ENCODE data around the gene CNTN5.

The CNTN5 gene

DNA sequence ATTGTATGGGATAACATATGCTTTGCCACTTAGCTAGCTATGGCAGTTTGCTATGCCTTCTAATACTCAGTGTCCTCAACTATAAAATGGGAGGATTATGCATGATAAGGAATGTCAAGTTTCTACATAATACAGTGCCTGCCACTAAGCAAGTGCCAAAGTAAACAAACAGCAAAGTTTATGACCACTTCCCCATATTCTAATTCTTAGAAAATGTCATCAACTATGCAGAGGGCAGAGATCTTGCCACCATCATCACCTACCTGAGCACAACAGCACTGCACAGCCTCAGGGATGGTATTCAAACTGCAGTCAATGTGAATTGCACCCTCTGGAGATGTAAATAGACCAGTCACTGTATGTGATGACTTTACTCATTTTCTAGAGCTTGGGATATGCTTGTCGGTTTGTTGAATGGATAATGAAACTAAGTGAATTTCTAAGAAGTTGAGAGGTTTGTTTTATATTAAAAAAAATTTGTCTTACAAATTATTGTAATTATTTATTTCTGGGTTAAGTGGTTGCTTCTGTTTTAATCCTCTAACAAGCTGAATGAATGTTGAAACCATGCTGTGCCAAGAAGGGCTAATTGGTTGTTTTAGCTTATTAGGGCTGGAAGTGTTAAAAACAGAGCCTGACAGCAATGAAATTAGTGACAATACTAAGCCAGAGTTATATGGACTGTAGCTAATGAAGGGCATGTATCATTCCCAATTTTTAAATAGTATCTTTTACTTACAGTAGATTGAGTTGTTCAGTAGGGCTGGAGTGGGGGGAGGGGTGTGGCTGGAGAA, 398.4 kb downstream of the CNTN5 start:
- DNase-seq: no peak

DNA sequence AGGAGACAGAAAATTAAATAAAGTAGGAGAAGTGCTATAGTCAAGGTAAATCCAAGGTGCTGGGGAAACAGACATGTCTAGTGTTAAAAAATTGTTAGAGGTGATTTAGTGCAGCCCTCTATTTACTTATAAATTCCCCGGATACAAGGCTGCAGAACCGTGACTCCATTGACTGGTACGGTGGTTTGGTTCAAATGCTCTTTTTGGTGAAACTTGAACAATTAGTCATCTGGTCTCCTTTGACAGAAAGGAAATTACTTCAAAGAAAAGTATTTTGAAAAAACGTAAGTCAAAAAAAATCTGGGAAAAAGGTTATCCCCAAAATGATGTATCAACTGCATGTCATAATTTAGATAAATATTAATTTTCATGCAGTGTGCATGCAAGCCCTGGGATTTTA, 399.2 kb downstream of the CNTN5 start:
- DNase-seq: no peak

DNA sequence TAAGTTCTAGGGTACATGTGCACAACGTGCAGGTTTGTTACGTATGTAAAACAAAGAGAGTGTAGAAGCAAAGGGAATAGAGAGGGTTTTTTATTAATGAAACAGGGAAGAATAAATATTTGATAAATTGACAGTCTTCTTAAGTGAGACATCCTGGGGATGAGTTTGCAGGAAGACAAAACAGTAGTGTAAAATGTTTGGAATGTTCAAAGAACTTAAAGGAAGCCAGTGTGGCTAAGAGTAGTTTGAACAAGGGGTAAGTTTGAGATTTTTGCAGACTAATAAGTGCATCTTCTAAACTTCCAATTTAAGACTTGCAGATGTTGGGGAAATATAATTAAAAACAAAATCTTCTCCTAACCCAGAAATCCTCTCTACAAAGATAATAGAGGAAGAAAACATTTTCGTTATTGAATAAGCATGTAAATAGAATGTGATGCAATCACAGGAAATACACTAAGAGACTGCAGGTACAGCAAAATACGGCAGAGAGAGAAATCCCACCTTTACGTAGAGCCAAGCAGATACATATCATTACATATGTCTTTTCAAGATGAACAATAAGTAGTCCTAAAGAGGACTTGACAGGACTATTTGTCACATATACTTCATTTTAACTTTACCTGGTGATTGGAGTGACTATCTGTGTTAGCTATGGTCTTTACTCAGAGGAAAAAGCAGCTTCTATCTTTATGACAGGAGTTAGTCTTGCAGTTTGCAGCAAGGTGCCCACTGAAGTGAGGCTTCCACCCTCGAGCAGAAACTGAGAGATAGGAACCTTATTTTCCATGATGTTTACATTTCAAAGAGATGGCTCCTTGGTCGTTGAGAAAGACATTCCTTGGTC, 402.1 kb downstream of the CNTN5 start:
- no peak for DNase-seq

DNA sequence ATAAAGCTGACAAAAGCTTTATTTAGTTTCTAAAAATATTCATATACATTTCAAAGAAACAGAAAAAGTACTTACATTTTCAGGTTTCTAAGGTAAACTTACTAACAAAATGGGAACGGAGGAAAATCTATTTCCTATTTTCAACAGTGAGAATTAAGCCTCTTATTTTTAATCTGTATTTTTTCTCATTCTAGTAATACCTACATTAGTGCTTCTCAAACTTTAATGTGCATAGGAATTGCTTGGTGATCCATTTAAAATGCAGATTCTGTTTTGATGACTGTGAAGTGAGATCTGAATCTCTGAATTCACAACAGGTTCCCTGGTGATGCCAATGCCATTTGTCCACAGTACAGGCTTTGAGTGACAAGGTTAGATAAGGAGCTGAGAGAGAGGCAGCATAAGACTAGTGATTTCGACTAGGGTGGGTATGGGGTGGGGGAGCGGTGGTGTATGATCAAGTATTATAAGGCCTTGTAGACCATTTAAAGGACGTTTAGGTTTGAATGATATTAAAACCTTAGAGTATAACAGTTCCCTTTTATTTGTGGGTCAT, 402.8 kb downstream of the CNTN5 start:
- no peak for DNase-seq

DNA sequence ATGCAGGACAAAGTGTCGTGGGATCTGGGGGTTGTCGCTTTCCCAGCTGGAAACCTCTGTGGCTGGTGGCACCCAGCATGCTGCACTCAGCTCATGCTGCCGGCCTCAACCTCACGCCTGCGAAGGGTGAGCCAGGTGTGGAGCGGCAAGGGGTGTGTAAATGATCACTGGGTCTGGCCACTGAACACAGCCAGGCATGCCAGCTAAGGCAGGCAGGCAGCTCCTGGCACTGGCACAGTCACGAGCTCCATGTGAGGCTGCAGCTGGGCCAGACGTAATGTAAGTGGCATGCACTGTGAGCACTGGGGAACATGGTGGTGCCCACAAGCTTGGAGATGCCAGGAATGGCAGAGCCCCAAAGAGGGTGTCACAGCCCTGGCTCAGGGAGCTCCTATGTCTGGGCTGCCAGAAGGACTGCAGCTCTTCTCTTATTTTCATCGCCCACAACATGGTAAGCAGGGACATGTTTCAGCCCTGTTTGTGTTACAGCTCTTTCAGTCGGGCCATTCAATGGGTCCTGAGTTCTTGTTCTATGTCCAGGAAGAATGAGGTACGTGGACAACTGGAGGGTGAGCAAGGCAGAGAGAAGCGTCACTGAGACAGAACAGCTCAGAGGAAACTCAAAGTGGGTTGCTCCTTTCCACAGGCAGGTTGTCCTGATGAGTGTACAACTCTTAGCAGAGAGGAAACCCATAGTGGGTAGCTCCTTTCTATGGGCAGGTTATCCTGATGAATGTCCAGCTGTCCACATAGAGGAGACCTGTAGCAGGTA, 403.8 kb downstream of the CNTN5 start:
- DNase-seq: no peak

DNA sequence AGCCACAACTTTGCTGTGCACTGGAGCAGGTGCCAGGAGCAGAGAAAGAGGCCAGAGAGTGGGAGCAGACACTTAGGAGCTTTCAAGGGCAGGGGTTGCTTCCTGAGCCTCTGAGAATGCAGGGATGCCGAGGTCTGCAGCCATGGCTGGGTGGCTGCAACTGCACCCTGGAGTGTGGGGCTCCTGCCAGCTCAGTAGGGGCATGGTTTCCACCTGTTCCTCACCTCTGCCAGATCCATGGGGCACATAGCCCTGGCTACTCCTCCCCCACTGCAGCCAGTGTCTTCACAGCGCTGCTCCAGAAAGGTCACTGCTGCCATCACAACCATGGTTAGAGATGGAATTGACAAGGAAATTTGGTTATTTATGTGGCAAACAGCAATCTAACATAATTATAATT, 404.8 kb downstream of the CNTN5 start:
- DNase-seq: no peak

DNA sequence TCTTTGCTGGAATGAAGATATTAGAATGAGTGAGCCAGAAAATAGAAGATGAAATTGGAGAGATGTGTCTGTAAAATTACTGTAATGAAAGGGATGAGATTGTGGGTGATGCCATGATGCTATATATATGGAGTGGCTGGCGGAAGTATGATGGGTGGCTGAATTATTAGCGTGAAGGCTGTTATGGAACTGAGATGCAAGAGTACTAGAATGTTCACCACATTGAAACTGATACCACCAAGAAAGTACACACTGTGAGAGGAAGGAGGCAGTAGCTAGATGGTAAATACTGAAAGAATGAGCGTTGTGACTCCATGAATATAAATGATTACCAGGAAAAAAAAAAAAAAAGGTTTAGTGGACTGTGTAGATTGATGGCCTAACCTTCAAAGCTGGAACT, 411.9 kb downstream of the CNTN5 start:
- no peak for DNase-seq

DNA sequence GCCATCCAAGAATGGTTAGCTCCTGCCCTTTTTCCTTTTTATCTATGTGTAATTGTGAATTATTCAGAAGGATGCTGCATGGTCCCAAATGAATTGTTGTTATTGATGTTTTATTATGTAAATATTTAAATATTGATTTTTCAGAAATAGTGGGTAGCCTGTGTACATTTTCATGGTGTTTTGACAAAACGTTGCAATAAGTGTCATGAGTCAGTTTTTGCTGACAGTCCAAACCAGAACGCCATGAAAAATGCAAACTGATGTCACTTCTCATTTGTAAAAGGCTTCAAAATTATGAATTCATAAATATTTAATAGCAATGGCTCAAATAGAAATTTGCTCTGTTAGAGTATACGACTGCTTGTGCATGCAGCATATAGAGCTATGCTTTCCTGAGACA, 422.5 kb downstream of the CNTN5 start:
- no peak for DNase-seq

DNA sequence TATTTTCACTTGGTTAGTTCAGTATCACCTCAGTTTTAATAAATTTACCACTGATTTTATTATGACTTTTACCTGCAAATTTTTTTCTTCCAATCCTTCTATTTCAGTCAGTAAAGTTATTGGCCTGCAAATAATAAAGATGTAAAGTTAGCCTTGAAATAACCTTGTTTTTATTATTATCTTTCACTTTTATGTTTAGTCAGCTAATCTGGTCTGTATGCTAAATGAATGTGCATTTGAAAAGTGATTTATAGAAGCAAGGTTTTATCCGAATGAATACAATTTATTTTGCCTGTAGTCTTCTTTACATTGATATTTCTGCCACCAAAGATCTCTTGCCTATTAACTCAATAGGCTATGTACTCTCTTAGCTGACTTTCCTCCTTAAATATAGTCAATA, 425.7 kb downstream of the CNTN5 start:
- DNase-seq: no peak

DNA sequence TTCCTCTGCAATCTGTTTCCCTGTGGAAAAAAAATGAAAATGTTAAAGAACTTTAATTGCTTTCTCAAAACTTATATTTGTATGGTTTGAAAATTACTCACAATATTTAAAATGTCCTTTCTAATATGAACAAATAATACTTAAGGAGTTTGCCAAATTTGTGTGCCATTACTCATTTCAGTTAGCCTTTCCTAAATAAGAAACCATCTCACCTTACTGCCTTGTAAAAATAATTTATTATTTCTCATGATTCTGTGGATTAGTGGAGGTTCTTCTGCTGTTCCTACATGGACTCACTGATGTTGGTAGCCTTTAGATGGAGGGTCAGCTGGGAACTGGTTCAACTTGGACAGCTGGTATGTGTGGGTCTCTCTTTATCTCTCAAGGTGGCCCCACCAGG, 428.6 kb downstream of the CNTN5 start:
- no peak for DNase-seq

DNA sequence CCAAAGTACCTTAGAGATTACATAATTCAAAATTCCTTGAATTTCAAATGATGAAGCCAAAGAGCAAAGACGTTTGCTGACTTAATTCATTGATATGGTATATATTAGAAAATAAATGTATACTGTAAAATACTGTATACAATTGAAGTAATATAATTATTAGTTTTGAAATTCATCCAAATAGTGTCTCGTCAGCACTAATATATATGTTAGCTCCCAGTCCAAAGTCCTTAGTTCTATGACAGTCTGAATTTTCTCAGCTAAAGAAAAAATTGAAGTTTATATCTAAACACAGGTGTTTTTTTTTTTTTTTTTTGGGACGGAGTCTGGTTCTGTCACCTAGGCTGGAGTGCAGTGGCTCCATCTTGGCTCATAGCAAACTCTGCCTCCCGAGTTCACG, 431.3 kb downstream of the CNTN5 start:
- no peak for DNase-seq

DNA sequence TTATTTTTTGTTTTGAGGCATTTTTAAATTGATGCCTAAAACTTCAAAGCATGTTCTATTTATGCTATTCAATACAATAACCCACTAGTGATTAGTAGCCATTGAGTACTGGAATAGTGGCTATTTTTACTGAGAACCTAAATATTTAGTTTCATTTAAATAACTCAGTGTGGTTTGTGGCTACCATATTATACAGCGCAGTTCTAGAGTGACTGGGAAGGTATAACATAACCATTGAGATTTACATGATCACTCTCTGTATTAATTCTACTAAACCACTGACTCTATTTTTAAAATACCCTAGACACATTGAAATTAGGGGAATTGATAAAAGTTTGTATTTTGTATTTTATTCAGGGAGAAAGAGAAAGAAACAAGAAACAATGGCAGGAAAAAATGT, 441.2 kb downstream of the CNTN5 start:
- no peak for DNase-seq

DNA sequence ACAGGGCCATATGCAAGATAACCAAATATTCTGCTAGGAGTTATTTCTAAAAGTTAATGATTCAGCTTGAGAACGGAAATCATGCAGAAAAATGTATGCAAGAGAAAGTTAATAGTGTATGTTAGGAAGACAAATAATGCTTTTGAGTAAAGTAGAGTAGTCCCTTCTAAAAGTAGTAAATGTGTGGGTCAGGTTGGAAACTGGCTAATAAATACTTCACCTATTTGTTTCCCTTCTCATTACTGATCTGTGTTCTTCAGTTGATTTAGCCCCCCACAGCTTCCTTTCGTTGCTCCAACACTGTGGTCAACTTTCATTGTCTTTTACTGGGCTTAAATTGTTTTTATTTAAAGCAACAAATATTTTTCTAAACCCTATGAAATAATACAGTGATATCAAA, 444.2 kb downstream of the CNTN5 start:
- no peak for DNase-seq

DNA sequence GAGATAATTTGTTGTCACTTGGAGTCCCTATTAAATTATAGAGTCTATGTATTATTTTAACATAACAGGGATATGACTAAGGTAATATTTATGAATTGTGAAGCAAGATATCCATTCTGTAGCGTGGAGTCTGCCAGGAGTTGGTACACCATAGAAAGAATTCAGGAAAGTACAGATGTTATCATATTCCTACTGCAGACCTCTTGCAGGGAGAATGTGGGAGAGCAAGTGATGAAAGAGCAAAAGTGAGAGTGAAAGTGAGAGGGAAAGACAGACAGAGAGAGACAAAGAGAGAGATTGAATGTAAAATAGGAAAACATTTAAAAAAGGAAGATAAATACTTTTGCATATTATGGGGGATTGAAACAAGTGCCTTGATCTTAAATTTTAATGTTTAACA, 468.8 kb downstream of the CNTN5 start:
- no peak for DNase-seq

DNA sequence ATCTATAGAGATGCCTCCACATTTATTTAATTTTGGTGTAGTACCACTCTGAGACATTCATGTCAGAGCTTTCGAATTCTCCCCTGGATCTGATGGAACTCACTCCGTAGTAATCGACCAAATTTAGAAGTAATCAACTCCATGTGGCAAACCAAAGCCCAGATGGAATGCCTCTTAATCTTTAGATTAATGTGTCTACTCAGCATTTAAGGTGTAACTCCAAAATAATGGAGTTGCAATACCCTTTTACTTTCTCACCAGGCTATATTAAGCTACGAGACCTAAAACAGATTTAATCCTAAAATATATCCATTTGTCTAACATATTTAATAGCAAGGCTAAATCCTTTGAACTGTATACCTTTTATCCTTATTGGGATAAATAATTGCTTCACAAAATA, 473.3 kb downstream of the CNTN5 start:
- DNase-seq: no peak

DNA sequence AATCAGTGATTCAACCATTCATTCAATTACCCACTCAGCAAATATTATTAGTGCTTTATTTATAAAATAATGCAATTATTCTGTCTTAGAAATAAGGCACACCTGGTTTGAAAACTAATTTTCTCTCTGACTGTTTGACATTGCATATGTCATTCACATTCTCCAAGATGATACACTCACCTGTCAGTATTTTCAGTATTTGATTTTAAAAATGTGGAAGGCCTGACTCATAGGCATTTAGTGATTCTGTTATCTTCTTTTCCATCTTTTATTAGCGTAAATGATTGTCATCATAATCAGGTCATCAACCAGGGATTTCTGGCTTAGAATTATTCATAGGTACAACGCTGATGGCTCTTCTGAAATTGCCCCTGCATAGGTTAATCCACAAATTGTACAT, 480.9 kb downstream of the CNTN5 start:
- DNase-seq: no peak

DNA sequence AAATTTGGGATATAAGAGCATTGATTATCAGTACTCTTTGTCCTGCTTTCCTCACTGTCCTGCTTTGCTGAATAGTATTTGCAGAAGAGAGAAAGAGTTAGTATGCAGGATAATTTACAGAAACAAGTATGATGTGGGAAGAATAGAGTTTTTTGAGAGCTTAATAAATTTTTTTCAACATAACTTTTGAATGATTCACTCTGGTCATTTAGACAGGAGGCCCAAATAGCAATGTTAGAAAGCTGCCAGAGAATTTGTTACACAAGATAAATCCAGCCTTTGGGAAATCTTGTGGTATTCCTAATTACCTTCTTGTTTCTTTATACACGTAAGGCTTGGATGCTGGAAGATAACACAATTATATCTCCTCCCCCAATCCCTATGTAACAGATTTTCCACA, 484.6 kb downstream of the CNTN5 start:
- DNase-seq: no peak

DNA sequence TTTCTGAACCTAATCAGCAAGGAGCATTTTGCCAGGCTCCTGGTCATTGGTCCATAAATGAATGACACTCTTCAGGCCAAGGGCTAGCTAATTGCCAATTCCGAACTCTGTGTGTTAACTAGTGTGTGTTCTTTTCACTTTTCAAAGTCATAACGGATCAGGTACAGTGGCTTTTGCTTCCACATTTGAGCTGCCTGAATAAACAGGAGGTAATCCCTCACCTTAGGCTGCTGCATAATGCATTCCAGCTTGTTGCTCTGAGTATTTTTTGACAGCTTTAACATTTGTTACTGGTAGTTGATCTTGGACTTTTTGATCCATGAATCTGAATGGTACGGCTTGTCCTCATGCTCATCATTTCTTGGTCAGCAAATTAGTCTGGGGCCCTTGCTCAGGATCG, 485.1 kb downstream of the CNTN5 start:
- DNase-seq: no peak

DNA sequence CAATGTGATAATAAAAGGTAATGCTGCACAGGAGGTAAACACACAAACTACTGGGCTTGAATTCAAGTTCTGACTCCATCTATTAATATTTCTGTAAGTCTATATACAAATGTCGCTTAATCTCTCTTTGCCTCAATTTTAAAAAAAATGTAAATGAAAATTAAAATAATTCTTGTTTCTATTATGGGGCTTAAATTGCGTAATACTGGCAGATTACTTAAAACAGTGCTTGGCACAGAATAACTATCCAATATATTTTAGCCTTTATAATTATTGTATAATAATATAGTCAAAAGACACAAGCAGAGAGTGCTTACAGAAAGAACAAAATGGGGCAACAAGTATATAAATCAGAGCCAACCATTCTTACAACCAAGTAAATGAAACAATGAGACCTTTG, 489.1 kb downstream of the CNTN5 start:
- no peak for DNase-seq

DNA sequence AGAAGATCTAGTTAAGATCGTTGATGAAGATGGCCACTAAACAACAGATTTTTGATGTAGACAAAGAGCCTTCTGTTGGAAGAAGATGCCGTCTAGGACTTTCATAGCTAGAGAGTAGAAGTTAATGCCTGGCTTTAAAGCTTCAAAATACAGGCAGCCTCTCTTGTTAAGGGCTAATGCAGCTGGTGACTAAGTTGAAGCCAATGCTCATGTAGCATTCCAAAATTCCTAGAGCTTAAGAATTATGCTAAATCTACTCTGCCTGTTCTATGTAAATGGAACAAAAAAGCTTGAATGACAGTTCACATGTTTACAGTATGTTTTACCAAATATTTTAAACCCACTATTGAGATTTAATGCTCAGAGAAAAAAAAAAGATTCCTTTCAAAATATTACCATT, 492.6 kb downstream of the CNTN5 start:
- DNase-seq: no peak

DNA sequence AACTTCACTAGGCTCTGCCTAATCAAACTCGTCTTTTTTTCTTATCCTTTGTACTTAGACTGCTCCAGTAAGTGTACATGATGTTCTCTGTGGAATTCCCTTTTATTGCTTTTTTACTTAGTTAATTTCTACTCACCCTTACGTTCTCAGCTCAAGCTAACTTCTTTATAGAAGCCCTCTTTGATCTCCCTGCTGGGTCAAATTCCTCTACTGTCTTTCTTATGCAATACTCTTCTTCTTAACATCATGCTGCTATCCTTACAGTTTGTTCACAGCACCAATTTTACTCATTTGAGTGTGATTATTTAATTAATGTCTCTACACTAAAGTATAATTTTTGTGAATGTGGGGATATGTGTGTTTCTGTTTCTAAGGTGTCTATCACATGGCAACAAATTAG, 498.3 kb downstream of the CNTN5 start:
- DNase-seq: no peak

DNA sequence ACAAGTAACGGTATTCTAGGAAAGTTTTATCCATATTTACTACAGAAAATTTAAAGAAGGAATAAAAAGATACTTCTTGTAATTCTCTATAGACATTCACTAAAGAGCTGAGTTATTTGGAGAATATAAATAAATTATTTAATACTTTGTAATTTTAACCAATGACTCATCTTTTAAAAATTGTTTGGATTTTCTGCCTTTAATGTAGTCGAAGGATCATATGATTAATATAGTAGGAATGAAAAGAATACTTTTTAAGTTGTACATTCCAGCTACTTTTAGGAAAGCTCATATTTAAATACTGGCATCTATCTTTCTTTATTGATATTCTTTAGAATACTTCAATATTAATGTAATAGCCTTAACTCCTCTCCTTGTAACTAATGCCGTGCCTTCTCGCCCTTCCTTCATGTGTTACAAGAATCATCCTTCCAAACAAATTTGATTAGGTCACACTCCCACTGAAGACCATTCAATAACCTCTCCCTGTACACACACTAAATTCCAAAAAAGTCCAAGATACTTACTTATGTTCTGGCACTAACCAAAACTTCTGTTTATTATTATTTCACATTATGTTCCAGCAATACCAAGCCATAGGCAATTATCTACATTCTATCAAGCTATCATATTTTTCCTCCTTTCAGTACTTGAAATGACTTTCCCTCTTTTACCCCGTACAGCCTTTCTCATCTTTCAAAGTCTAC, 501.9 kb downstream of the CNTN5 start:
- no peak for DNase-seq

DNA sequence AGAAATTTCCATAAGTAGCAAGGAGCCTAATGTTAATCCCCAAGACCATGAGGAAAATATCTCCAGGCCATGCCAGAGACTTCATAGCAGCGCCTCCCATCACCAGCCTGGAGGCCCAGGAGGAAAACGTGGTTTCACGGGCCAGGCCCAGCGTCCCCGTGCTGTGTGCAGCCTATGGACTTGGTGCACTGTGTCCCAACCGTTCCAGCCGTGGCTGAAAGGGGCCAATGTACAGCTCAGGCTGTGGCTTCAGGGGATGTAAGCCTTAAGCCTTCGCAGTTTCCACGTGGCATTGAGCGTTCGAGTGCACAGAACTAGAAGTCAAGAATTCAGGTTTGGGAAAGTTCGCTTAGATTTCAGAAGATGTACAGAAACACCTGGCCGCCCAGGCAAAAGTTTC, 510.7 kb downstream of the CNTN5 start:
- no peak for DNase-seq

Data from DMS79 treated with DMSO at 0.1 percent for 48 hours (cell line).